Tibial nerve (tissue), 4 donors: Measurements from ENCODE around the gene RAB39A.

Experiments
- EP300 ChIP-seq, 2 donors: sonication (generic); formaldehyde crosslinking; IDR thresholded peaks; one replicate each; pipeline ENCODE4 v1.6.1; 2017; ENCODE audit warnings: antibody characterized with exemption in 2 of 2, mild to moderate bottlenecking in 1 of 2
- POLR2A ChIP-seq, 2 donors: fragments of 450-650 bp; IDR thresholded peaks; one replicate each; pipeline ENCODE4 v1.6.1; 2017; ENCODE audit warnings: antibody characterized with exemption in 2 of 2, mild to moderate bottlenecking in 2 of 2, moderate library complexity in 2 of 2
- TF ChIP-seq, protein P1 (sequence below), 5 experiments: fragments of 200-600 bp in 3 of 5; fragments of 450-650 bp in 2 of 5; sonication (generic) in 3 of 5; IDR thresholded peaks; one replicate each; pipeline ENCODE4 v1.5.1; 2016 to 2019; ENCODE audit warnings: antibody characterized with exemption in 5 of 5, mild to moderate bottlenecking in 3 of 5, moderate library complexity in 2 of 5

- TF ChIP-seq, protein P1, sequence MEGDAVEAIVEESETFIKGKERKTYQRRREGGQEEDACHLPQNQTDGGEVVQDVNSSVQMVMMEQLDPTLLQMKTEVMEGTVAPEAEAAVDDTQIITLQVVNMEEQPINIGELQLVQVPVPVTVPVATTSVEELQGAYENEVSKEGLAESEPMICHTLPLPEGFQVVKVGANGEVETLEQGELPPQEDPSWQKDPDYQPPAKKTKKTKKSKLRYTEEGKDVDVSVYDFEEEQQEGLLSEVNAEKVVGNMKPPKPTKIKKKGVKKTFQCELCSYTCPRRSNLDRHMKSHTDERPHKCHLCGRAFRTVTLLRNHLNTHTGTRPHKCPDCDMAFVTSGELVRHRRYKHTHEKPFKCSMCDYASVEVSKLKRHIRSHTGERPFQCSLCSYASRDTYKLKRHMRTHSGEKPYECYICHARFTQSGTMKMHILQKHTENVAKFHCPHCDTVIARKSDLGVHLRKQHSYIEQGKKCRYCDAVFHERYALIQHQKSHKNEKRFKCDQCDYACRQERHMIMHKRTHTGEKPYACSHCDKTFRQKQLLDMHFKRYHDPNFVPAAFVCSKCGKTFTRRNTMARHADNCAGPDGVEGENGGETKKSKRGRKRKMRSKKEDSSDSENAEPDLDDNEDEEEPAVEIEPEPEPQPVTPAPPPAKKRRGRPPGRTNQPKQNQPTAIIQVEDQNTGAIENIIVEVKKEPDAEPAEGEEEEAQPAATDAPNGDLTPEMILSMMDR (IDR thresholded peaks at IDR 0.05) = no peak
- TF ChIP-seq POLR2A (IDR thresholded peaks at IDR 0.05) = no peak
- TF ChIP-seq EP300 (IDR thresholded peaks at IDR 0.05) = no peak
These were observed 33.9 kb downstream of the RAB39A start for GRCh38 chr11:107962181-107962580.
